PC-9 (cell line): Measurements from ENCODE around the gene ELF2. TPM values are rescaled to one million over a fixed set of nuclear protein-coding genes. Genes with fewer than 3 reads are reported as not detected.

ENCODE experiments used
- BruUV-seq: library from RNA; stranded (reverse); fragments of 400-500 nt; replicated peaks from 2 replicates; lab custom pipeline; 2021; lab: Mats Ljungman, UMichigan
- CTCF ChIA-PET: fragments of 300-600 bp; sonication (Branson Sonifier 250); formaldehyde crosslinking; loops from one replicate; lab custom pipeline; 2022; ENCODE audit warnings: antibody characterized with exemption; lab: Charles Lee
- POLR2A ChIA-PET: fragments of 300-600 bp; sonication (Branson Sonifier 250); formaldehyde crosslinking; loops from one replicate; lab custom pipeline; 2022; ENCODE audit warnings: antibody characterized with exemption; ENCODE audit not compliant: unreplicated experiment; lab: Charles Lee
- DNase-seq, 2 experiments: peaks; one replicate each; pipeline versions ENCODE4 v3.0.0 to v3.0.0-alpha.2; 2015 to 2022; ENCODE audit warnings: mixed read lengths in 1 of 2
- H2AFZ ChIP-seq: fragments of 200-600 bp; sonication (generic); 2 replicates; pipeline ENCODE4 v1.8.1; 2017; ENCODE audit warnings: antibody characterized with exemption
- H3F3A ChIP-seq: fragments of 200-600 bp; sonication (generic); 2 replicates; pipeline ENCODE4 v1.8.1; 2017; ENCODE audit warnings: antibody characterized with exemption, mild to moderate bottlenecking, low read depth; ENCODE audit not compliant: insufficient read depth
- H3K27ac ChIP-seq: fragments of 200-600 bp; sonication (generic); 2 replicates; pipeline ENCODE4 v1.6.1; 2016; ENCODE audit warnings: mixed run types
- H3K27me3 ChIP-seq: fragments of 200-600 bp; sonication (generic); 2 replicates; pipeline ENCODE4 v1.6.1; 2016; ENCODE audit warnings: low read depth, mixed run types; ENCODE audit not compliant: insufficient read depth
- H3K36me3 ChIP-seq: fragments of 200-600 bp; sonication (generic); 2 replicates; pipeline ENCODE4 v1.6.1; 2016; ENCODE audit warnings: low read depth, mixed run types
- H3K4me1 ChIP-seq: fragments of 200-600 bp; sonication (generic); replicated peaks from 2 replicates; pipeline ENCODE4 v1.6.1; 2016; ENCODE audit warnings: mixed run types; ENCODE audit not compliant: insufficient read depth
- H3K4me2 ChIP-seq: fragments of 200-600 bp; sonication (generic); 2 replicates; pipeline ENCODE4 v1.6.1; 2017; ENCODE audit warnings: mixed run types
- H3K4me3 ChIP-seq: fragments of 200-600 bp; sonication (generic); 2 replicates; pipeline ENCODE4 v1.6.1; 2016; ENCODE audit warnings: mixed run types
- H3K79me2 ChIP-seq: fragments of 200-600 bp; sonication (generic); 2 replicates; pipeline ENCODE4 v1.6.1; 2017; ENCODE audit warnings: low read depth, mixed run types
- H3K9me2 ChIP-seq: fragments of 200-600 bp; sonication (generic); 2 replicates; pipeline ENCODE4 v1.8.1; 2017; ENCODE audit warnings: mild to moderate bottlenecking; ENCODE audit not compliant: insufficient read depth
- H3K9me3 ChIP-seq: fragments of 200-600 bp; sonication (generic); 2 replicates; pipeline ENCODE4 v1.8.1; 2016; ENCODE audit warnings: low read depth; ENCODE audit not compliant: insufficient read depth
- H4K20me1 ChIP-seq: fragments of 200-600 bp; sonication (generic); 2 replicates; pipeline ENCODE4 v1.8.1; 2017; ENCODE audit not compliant: insufficient read depth
- CTCF ChIP-seq: fragments of 200-600 bp; sonication (generic); conservative IDR thresholded peaks from 2 replicates; pipeline ENCODE4 v1.6.1; 2017; ENCODE audit warnings: mixed run types, antibody characterized with exemption, mild to moderate bottlenecking, moderate library complexity
- EZH2 ChIP-seq: fragments of 200-600 bp; sonication (generic); IDR thresholded peaks from 2 replicates; pipeline ENCODE4 v1.8.0; 2017; ENCODE audit warnings: antibody characterized with exemption, low read depth
- intact Hi-C: fragments of 100-400 bp; cut with micrococcal nuclease; formaldehyde crosslinking; loops from one replicate; pipeline ENCODE4 v1.10.0; 2022; ENCODE audit not compliant: unreplicated experiment
- total RNA-seq: library from RNA; stranded (reverse); gene quantifications from 2 replicates; pipeline ENCODE4 v1.2.3, GENCODE V29; 2021

Gene ELF2
- total RNA-seq, 1 experiment from 2014 or later, result 30.7 TPM

DNA sequence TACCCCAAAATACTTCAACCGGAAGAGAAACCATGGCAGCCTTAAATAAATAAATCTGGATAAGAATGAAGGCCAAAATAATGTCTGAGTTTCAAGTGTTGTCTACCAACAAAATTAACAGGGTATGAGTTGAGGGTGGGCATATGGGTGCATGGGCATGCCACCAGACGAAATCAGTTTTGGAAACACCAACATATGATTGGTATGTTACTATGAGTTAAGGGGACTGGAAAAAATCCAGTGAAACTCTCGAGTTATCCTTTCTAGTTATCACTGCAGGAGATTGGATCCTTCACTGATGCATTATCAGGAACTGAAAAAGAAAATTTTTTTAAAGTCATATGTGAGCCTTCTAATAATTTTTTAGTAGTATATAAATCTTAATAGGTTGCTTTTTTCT lies 129.0 kb downstream of the ELF2 start:
- TF ChIP-seq EZH2, result no peak
- H2AFZ ChIP-seq, result no peak overlapping the region
- intact Hi-C loops, result no loop called here
- ChIA-PET POLR2A (no interaction called here), CTCF (no interaction called here)
- H3K79me2 ChIP-seq, result no peaks in the 10 kb centered on the region
- H3K27ac ChIP-seq, result no peak overlapping the region
- no peaks in the 10 kb centered on the region for H3K9me3 ChIP-seq
- H4K20me1 ChIP-seq, result no peaks in the 10 kb centered on the region
- BruUV-seq, result no TSS peak
- no peaks in the 10 kb centered on the region for H3F3A ChIP-seq
- H3K4me2 ChIP-seq, result no peak overlapping the region
- no peak for DNase-seq
- H3K4me3 ChIP-seq, result no peak overlapping the region
- H3K27me3 ChIP-seq, result no peaks in the 10 kb centered on the region
- H3K36me3 ChIP-seq, result no peaks in the 10 kb centered on the region; the same call in 1 of the 2 replicates
- H3K9me2 ChIP-seq, result no peaks in the 10 kb centered on the region
- H3K4me1 ChIP-seq, result no peaks in the 10 kb centered on the region

GRCh38 chr4:139044291-139044690 lies 132.7 kb downstream of the ELF2 start:
- H3K4me1 ChIP-seq, result no peaks in the 10 kb centered on the region
- BruUV-seq, result no TSS peak
- no peaks in the 10 kb centered on the region for H3K27me3 ChIP-seq
- H4K20me1 ChIP-seq, result no peaks in the 10 kb centered on the region
- no peaks in the 10 kb centered on the region for H3K79me2 ChIP-seq
- no peak overlapping the region for H2AFZ ChIP-seq
- H3K27ac ChIP-seq, result no peak overlapping the region
- intact Hi-C loops, result no loop called here
- H3K4me2 ChIP-seq, result no peak overlapping the region
- ChIA-PET POLR2A (no interaction called here), CTCF (no interaction called here)
- TF ChIP-seq EZH2 (no peak), CTCF (no peak)
- no peaks in the 10 kb centered on the region for H3F3A ChIP-seq
- H3K36me3 ChIP-seq, result no peaks in the 10 kb centered on the region; the same call in 1 of the 2 replicates
- no peaks in the 10 kb centered on the region for H3K9me3 ChIP-seq
- no peak overlapping the region for H3K4me3 ChIP-seq
- H3K9me2 ChIP-seq, result no peaks in the 10 kb centered on the region
- no peak for DNase-seq

DNA sequence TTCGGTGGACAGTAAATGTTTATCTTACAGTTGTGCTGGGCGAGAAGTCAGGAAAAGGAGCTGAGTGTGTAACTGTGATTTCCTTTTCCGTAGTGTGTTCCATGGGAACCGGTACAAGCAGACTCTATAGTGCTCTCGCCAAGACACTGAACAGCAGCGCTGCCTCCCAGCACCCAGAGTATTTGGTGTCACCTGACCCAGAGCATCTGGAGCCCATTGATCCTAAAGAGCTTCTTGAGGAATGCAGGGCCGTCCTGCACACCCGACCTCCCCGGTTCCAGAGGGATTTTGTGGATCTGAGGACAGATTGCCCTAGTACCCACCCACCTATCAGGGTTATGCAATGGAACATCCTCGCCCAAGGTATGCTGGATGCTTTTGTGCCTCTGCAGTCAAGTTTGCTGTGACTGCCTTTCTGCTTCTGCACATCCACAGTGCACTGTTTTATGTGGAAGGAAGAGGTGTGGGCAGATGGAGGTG lies 134.0 kb downstream of the ELF2 start:
- intact Hi-C loops, result no loop called here
- POLR2A ChIA-PET, result interaction anchor here (0.5 kb wide), 1 partner anchor 88 kb away, joined by 7 read pairs; no protein-coding TSS in a partner anchor
- no peaks in the 10 kb centered on the region for H3K9me3 ChIP-seq

More for the DNA sequence above, 134.0 kb downstream of the ELF2 start:
- DNase-seq, result no peak
- CTCF ChIA-PET, result no interaction called here
- Histone ChIP-seq H4K20me1 (no peaks in the 10 kb centered on the region), H3K27me3 (no peaks in the 10 kb centered on the region), H3K9me2 (no peaks in the 10 kb centered on the region), H3K27ac (no peak overlapping the region), H3K4me1 (no peaks in the 10 kb centered on the region), H2AFZ (no peak overlapping the region), H3K36me3 (no peaks in the 10 kb centered on the region; the same call in 1 of the 2 replicates), H3F3A (no peaks in the 10 kb centered on the region), H3K4me3 (no peak overlapping the region), H3K4me2 (no peak overlapping the region), H3K79me2 (no peaks in the 10 kb centered on the region)
- TF ChIP-seq CTCF (no peak), EZH2 (no peak)
- BruUV-seq, result no TSS peak
